NOMO-1 treated with DMSO at 0.1 percent for 48 hours (cell line): ENCODE results near the gene THSD1.

Source experiments
- DNase-seq: peaks from one replicate; lab custom pipeline; 2025; ENCODE audit not compliant: unreplicated experiment; lab: John Stamatoyannopoulos, UW

THSD1 gene

GRCh38 chr13:52405767-52406494 lies at the start of gene THSD1:
Gene THSD1, minus strand, starts transcription at chr13:52406172. Its CDS starts 3,572 bp downstream, at chr13:52402600.
- peak; percentile 4 for DNase-seq

GRCh38 chr13:52455677-52456041 lies 49.7 kb upstream of the THSD1 start:
- DNase-seq, result peak; percentile 78

- peak; percentile 96 for DNase-seq
Measured at GRCh38 chr13:52454820-52455676, 49.1 kb upstream of the THSD1 start, which contains the start of gene CKAP2. Gene CKAP2, plus strand, starts transcription at chr13:52455478. Its CDS starts 79 bp downstream, at chr13:52455557.

- peak; percentile 63 for DNase-seq
Measured at GRCh38 chr13:52454459-52454819, 48.5 kb upstream of the THSD1 start.

GRCh38 chr13:52452470-52452869 lies 46.5 kb upstream of the THSD1 start:
- no peak for DNase-seq

- no peak for DNase-seq
Measured at GRCh38 chr13:52451135-52451804, 45.3 kb upstream of the THSD1 start.

GRCh38 chr13:52450793-52451116 lies 44.8 kb upstream of the THSD1 start:
- DNase-seq, result no peak

GRCh38 chr13:52450012-52450792 lies 44.2 kb upstream of the THSD1 start, which contains the start of gene VPS36:
Gene VPS36, minus strand, starts transcription at chr13:52450634. Its CDS starts 40 bp downstream, at chr13:52450594.
- peak; percentile 95 for DNase-seq

- peak; percentile 50 for DNase-seq
Measured at GRCh38 chr13:52449331-52450011, 43.5 kb upstream of the THSD1 start.

GRCh38 chr13:52447815-52448552 lies 42.0 kb upstream of the THSD1 start:
- no peak for DNase-seq

GRCh38 chr13:52447354-52447753 lies 41.4 kb upstream of the THSD1 start:
- DNase-seq, result no peak

GRCh38 chr13:52446265-52446664 lies 40.3 kb upstream of the THSD1 start:
- no peak for DNase-seq

- no peak for DNase-seq
Measured at GRCh38 chr13:52432456-52432855, 26.5 kb upstream of the THSD1 start.

GRCh38 chr13:52428295-52428694 lies 22.3 kb upstream of the THSD1 start:
- DNase-seq, result no peak

- DNase-seq, result no peak
Measured at GRCh38 chr13:52421216-52421615, 15.2 kb upstream of the THSD1 start.

GRCh38 chr13:52419080-52419479 lies 13.1 kb upstream of the THSD1 start:
- DNase-seq, result no peak

- no peak for DNase-seq
Measured at GRCh38 chr13:52414963-52415362, 9.0 kb upstream of the THSD1 start.

- DNase-seq, result no peak
Measured at GRCh38 chr13:52414051-52414450, 8.1 kb upstream of the THSD1 start.

GRCh38 chr13:52412128-52412527 lies 6.2 kb upstream of the THSD1 start:
- no peak for DNase-seq

- DNase-seq, result no peak
Measured at GRCh38 chr13:52411629-52412028, 5.7 kb upstream of the THSD1 start.
